Brain pericyte (primary cell): Measurements from ENCODE around the gene RPL7A.
"Not testable (repeated sequence)": the region's sequence is repeated elsewhere in the genome, so short reads cannot be mapped to it uniquely, and the experiment has no call there.

Experiments
- DNase-seq: peaks from one replicate; pipeline ENCODE4 v3.0.0-alpha.2; 2012; ENCODE audit warnings: low read depth, low spot score

Gene RPL7A

DNA sequence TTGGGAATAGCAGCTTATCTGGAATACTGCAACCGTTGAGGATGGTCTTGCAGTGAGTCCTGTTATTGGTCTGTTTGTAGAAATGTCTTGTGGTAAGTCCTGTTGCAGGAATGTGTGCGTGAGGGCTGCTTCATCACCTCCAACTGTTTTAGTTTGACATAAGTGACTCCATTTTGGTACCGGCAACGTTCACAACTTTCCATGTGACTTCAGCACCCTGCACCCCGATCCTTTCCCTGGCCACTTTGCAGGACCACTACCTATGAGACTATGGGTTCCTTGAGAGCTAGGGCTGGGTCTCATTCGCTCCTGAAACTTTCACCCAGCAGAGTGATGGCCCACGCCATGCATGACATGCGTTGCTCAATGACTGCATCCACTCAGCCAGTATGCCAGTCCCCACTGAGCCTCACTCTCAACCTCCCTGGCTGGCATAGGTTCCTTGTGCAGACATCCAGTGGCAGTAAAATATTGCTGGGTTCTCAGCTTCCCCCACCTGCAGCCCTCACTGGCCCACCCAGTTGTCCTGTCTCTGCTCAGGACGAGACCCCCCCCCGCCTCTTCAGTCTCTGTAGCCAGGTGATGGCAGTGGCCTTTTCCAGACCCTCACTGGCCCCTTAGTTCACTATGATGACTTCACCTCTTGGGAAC lies 20.1 kb upstream of the RPL7A start:
- DNase-seq = no peak

DNA sequence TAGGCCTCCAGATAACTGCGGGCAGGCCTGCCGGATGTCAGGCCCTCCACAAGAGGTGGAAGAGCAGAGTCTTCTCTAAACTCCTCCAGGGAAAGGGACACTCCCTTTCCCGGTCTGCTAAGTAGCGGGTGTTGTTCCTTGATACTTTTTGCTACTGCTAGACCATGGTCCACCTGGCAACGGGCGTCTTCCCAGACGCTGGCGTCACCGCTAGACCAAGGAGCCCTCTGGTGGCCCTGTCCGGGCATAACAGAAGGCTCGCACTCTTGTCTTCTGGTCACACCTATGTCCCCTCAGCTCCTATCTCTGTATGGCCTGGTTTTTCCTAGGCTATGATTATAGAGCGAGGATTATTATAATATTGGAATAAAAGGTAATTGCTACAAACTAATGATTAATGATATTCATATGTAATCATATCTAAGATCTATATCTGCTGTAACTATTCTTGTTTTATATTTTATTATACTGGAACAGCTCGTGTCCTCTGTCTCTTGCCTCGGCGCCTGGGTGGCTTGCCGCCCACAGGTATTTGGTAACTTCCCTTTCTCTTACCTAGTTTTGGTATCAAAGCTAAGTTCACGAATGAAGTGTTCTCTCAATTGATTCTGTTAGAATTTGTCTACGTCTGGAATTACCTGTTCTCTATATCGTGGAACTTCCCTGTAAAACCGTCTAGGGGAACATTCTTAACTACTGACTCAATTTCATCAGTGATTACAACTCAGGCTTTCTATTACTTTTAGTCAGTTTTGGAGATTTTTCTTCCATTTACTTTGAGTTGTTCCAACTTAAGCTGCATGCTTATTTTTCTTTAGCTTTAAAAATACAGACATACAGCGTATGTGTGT lies 18.5 kb upstream of the RPL7A start:
- DNase-seq = not testable (repeated sequence)

DNA sequence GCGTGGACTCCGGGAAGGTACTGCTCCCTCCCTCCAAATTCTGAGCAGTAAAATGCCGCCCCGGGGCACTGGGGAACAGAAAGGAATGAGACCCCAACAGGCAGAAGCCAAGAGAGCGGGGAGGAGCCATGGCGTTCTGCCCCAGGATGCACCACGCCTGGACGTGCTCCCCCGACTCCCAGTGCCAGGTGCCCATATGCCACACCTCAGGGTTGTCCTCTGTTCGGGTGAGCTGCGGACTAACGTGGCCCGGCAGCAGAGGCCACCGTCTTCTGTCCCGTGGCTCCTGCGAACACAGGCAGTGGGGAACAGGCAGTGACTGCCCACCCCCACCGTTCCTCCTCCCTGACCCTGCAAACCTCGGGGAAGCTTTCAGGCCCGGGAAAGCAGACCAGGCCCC lies 16.8 kb upstream of the RPL7A start:
- no peak for DNase-seq

DNA sequence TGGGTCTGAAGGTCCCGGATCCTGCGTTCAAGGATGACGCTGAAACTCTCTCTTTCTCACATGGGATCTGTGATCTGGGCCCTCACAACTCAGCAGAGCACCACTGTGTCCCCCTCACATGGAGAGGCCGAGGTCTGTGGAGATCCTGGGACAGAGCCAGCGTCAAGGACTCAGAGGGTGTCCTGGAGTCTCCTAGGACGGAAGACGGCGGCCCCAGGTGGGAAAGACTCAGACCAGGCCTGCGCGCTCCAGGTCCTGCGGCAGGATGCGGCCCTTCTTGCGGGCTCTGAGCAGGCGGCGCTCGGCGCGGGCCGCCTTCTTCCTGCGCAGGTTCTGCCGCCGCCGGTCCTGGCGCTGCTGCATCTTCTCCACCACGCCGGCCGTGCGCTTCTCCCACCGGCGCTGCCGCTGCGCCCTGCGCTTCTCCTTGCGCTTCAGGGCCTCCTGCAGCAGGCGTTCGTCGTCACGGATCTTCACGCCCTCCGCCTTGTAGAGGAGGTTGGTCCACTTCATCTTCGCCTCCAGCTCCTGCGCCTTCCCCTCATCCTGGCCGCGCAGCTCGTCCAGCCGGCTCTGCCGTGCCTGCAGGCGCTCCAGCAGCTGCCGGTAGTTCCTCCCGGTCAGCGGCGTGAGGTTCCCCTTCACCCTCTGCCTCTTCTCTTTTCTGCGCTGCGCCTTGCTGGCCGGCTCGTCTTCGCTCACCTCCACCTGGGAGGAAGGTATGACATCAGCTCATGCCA lies 16.2 kb upstream of the RPL7A start:
- no peak for DNase-seq

DNA sequence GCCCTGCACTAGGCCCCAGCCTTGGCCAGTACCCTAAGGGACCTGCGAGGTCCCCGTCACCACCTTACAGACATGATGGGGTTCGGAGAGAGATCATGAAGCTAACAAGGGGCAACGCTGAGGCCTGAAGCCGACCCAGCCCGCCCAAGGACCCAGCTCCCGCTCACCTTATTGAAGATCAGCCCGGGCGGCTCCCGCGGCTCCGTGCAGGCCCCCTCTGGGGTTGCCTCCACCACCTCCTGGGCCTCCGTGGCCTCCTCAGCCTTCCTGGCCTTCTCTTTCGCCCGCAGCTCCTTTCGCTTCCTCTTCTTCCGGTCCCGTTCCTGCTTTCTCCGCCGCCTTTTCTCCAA lies 15.7 kb upstream of the RPL7A start:
- no peak for DNase-seq

DNA sequence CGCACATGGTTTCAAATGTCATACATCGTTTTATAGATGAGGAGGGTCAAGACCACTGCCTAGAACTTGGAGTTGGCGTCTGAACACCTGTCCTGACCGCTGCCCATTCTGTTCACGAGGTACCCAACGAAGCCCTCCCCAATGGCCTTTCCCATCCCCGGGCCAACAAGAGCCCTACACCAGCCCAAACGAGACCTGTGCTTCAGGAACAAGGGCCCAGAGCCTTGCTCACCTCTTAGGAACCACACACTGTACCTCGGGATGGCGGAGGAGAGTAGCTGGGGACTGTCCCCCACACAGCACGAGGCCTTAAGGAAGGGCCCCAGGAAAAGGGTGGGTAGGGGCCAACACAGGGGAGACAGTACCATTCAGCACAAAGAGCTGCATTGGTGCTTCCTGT lies 15.0 kb upstream of the RPL7A start:
- no peak for DNase-seq

DNA sequence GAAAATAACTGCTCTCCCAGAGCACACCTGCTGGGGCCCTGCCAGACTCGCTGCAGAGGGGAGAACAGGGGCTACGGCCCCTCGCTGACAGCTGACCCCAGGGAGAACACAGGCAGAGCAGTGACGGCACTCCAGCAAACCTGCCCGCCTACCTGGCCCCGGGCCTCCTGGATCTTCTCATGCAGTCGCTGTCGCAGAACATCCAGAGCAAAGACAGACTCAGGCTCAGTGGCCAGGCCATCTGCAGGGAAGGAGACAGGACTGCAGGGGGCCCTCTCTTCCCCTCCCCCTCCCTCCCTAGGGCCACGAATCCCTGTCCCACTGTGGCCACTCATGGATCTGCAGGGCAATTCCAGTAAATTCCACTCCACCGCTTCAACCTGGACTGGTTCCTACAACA lies 14.5 kb upstream of the RPL7A start:
- DNase-seq = no peak

DNA sequence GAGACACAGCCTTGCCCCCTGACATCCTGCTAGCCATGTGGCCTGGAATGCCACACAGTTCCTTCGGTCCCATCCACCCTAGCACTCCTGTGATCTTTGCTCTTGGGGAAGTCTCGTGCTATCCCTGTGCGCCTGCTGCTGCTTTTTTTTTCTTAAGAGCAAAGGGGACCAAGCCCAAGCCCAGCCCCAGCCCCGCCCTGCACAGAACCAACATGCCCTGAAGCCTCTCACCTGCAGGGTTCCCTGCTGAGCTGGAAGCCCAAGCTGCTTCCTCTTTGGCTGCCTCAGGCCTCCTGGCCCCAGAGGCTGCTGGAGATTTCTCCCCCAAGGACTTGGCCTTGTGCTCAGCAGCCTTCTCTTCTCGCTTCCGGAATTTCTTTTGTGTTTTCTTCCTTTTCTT lies 13.9 kb upstream of the RPL7A start:
- no peak for DNase-seq

DNA sequence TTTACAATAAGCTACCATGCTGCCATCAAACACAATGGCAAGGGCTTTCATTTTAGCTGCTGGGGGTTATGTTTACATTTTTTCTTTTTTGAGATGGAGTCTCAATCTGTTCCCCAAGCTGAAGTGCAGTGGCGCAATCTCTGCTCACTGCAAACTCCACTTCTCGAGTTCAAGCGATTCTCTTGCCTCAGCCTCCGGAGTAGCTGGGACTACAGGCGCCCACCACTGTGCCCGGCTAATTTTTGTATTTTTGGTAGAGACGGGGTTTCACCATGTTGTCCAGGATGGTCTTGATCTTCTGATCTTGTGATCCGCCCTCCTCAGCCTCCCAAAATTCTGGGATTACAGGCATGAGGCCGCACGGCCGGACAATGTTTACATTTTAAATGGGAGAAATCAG lies 13.1 kb upstream of the RPL7A start:
- DNase-seq = not testable (repeated sequence)

DNA sequence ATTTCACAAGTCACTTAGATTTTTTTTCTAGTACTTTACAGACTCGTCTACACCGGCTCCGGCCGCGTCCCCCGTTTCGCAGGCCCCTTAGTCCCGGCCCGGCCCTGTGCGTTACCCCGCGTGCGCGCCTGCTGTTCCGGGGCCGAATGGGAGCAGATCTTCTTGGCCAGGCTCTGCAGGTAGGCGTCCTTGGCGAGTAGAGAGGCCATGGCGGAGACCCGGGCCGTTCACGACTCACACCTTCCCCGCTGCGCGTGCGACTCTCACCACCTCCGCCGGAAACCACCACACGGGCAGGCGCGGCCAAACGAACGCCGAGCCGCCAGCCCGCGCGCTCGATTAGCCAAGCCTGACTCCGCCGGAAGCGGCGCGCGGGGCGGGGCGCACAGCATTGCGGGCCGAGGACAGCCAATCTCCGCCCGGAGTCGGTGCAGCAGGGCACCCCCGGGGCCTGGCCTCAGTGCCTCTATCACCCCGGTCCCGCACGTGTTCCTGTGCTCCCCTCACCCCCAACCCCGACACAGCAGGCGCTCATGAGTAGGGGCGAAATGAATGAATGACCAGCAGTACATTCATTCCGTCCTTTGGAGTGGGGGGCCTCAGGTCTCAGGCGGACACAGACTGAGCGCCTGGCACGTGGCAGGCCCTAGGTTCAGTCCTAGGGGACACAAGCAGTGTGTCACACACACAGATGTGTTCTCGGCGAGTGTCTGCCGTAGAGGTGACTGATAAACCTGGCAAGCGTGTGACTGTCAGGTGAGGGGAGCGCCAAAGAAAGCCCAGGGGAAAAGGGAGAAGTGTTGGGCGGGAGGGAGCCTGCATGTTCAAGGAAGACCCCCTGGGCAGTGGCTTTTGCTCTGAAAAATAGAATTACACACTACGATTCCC lies 11.8 kb upstream of the RPL7A start, which contains the start of gene SURF6:
SURF6 (minus strand) TSS at position 265 of the 888 bp plus-strand sequence; CDS start at position 209, 56 bp downstream.
- DNase-seq = peak; percentile 58

DNA sequence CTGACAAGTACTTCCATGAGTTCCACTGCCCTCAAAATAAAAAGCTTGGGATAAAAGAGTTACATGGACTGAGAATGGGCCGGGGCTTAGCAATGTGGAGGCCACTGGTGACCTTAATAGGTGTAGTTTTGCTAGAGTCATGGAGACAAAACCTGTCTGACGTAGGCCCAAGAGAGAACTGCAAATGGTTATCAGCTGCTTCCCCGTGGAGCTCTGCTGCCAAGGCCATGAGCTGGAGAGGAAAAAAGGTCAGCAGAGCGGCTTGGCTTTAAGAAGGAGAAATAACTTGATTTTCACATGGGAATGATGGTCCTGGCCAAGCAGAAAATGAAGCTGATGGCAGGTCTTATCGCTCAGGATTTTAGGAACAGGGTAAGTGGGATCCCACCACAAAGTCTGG lies 8.4 kb upstream of the RPL7A start:
- DNase-seq = no peak

DNA sequence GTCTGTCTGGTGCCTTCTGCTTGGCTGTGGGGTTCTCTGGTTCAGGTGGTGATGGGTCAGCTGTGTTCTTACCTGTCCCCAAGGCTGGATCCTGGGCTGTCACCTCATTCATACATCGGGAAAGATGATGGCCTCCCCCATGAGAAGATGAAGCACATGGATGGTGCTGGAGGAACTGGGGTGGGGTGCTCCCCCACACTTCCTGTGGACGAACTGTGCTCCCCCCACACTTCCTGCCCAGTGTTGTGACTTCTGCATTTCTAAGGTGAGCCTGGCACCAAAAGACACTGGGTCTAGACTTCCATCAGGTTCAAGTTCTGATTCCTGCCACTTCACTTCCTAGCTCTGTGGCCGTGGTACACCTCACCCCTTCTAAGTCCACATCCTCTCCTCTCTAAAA lies 7.8 kb upstream of the RPL7A start:
- DNase-seq = no peak

DNA sequence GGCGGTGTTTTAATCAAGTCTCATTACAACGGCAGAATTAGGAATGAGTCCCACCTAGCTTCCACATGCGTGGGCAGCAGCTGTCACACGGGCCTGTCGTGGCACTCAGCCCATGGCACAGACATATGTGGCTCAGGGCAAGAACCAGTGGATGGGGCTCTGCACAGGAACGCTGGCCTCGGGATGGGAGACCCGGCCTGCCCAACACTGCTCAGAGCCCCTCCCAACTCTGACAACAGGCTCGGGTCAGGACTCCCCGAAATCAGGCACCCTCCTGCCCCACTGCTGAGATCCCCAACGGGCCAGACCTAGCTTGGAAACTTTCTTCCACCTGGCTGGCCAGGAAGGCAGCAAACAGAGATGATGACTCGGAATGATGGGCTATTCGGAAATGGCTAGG lies 7.1 kb upstream of the RPL7A start:
- DNase-seq = no peak

DNA sequence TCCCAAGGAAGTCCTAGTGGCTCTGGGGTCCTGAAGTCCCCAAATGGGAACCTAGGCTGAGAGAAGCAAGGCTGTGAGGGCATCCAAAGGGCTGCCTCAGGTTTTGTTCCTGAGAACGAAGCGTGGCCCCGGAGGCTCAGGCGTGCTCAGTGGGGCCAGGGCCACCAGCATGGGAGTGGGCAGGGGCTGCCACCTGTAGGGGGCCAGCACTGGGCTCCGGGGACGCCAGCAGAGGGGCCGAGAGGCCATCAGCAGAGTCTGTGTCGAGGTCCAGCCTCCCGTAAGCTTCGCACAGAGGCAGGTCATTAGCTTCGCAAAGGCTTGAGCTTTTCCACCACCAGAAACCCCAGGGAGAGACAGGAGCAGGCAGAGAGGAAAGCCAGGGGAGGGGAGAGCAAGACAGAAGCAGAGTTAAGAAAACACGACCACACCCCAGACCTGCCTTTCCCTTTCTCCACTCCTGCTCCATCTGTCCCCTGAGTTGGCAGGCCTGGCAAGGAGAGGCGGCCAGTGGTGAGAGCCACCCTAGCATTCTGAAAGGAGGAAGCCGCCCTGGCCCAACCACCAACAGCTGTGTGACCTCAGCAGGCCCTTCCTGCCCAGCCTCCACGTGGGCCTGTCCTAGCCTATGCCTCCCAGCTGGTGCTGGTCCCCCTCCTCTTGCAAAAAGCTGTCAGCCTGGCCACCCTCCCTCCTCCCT lies 6.5 kb upstream of the RPL7A start:
- no peak for DNase-seq

DNA sequence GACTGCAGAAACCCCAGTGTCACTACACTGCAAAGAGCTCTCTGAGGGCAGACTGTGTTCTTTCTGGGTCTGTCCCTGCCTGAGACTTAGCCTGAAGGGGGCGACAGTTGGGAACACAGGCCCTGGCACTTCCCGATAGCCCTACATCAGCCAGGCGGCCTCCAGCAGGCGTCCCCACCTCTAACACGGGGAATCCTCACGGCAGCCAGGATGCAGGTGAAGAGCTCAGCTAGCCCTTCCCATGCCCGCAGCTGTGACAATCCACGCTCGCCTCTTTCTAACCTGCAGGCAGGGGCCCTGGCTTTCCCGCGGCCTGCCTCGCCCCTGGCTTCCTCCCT lies 6.0 kb upstream of the RPL7A start:
- DNase-seq = no peak

DNA sequence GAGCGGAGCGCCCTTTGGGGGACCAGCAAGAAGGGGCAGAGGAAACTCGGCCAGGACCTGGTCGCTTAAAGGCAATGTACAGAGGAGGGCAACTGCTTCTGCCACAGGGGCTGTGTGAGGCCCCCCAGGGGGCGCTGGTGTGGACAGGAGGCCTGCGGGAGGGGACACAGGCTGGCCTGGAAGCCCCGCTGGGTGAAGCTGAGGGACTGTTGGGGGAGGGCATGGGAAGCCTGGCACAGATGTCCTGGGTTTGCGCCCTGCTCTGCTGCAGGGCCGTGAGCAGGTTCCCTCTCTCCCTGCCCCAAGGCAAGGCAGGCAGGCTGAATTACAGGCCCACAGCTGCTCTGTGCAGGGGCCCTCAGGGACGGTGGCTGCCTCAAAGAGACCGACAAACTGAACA lies 5.4 kb upstream of the RPL7A start:
- no peak for DNase-seq

DNA sequence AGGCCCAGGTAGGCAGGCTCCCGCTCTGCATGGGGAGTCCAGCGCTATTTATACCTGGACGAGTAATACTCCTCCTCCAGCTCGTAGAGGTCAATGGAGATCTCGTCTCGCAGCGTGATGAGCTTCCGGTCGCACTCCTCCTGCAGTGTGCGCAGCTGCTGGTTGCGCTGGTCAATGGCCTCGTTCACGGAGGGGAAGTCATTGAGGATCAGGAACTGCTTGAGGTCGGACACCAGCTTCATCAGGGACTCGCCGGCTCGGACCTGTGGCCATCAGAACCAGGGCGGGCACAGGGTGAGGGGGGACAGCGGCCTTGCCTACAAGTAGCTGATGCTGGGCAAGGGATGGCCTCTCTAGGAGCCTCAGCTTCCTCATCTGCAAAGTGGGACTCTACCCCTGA lies 3.9 kb upstream of the RPL7A start:
- DNase-seq = no peak

DNA sequence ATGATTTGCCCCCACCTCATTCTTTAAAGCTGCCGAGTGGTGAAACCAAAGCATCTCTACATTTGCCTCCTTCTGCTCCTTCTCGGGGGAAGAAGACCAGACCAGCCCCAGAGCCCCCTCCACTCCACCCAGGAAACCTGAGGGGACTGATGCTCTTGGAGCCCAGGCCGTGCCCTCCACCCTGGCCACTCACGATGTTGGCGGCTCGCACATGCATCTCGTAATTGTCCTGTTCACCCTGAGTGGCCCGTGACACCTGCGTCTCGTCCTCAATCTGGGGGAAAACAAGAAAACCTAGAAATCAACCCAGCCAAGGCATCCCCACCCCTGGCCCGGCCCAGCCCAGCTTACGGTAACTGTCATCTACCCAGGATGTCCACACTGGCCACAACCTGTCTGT lies 3.0 kb upstream of the RPL7A start:
- no peak for DNase-seq

DNA sequence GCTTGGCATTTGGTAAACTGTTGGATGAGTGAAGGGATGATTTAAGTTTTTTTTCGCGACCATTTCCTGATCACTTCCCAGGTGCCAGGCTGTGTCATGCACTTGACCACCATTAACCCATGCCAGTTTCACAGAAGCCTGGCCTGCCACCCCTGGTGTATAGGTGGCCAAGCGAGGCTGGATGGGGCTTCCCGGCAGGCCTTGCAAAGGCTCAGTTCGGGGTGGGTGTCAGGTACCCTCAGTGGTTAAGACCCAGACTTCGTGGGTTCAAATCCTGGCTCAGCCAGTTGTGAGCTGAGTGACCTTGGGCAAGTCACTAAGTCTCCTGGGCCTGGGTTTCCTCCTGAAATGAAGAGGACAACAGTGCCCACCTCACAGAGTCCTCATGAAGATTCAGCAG lies 2.4 kb upstream of the RPL7A start:
- DNase-seq = no peak

DNA sequence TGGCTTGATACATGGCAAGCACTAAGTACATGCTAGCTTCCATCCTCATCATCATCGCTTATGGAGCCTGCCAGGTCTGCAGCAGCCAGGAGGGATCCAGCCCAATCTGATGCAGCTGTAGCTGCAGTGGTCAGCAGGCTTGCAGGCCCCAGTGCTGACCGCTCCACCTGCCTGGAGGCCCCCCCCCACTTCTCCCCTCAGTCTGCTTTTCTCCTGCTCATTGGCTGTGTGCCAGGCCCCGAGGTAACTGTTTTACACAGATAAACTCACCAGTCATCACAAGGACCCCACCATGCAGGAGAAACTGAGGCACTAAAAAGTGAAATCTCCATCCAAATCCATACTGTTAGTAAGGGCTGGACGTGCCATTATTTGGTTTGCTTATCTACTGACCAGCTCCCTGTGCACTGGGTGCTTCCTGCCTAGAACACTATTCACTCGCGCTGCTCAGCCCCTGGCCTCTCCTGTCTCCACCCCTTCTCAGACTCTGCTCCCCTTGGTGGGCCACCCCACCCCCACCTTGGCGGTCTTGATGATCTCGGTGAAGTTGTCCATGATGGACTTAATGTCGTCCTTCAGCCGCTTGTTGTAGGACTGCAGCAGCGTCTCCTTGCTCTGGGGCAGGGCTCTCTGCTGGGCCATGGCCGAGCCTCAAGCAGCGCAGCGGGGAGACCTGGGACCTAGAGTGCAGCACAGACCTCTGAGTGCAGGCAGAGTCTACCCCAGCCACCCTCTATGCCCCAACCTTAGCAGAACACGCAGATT lies 1.8 kb upstream of the RPL7A start:
- DNase-seq = no peak
